GM23338 (cell line): ENCODE data around the gene OLFML2A. TPM values are rescaled to one million over a fixed set of nuclear protein-coding genes. Genes with fewer than 3 reads are reported as not detected.

Experiments used
- ATAC-seq: fragments of 200-7000 bp; cut with Tn5 transposase; 3 replicates; pipeline ENCODE4 v1.9.1; 2020
- DNase-seq: peaks from one replicate; pipeline ENCODE4 v3.0.0-alpha.2; 2015; ENCODE audit warnings: low spot score
- H2AFZ ChIP-seq: fragments of 200-600 bp; sonication (generic); 2 replicates; pipeline ENCODE4 v1.8.0; 2016; ENCODE audit warnings: antibody characterized with exemption, mild to moderate bottlenecking, moderate library complexity
- H3F3A ChIP-seq: fragments of 200-600 bp; sonication (generic); replicated peaks from 2 replicates; pipeline ENCODE4 v1.8.0; 2017; ENCODE audit warnings: antibody characterized with exemption, mixed run types, low read depth
- H3K27ac ChIP-seq: fragments of 200-600 bp; sonication (generic); 2 replicates; pipeline ENCODE4 v1.6.1; 2016; ENCODE audit warnings: low read depth
- H3K27me3 ChIP-seq: fragments of 200-600 bp; sonication (generic); 2 replicates; pipeline ENCODE4 v1.8.0; 2016; ENCODE audit warnings: mild to moderate bottlenecking, mixed run types, moderate library complexity; ENCODE audit not compliant: insufficient read depth
- H3K36me3 ChIP-seq: fragments of 200-600 bp; sonication (generic); 2 replicates; pipeline ENCODE4 v1.8.0; 2016; ENCODE audit warnings: mild to moderate bottlenecking; ENCODE audit not compliant: insufficient read depth
- H3K4me1 ChIP-seq: fragments of 200-600 bp; sonication (generic); 2 replicates; pipeline ENCODE4 v1.8.0; 2016; ENCODE audit warnings: mild to moderate bottlenecking, moderate library complexity; ENCODE audit not compliant: insufficient read depth
- H3K4me2 ChIP-seq: fragments of 200-600 bp; sonication (generic); 2 replicates; pipeline ENCODE4 v1.7.1; 2017; ENCODE audit warnings: mixed run types
- H3K4me3 ChIP-seq: fragments of 200-600 bp; sonication (generic); 2 replicates; pipeline ENCODE4 v1.6.1; 2016; ENCODE audit warnings: mixed run types
- H3K79me2 ChIP-seq: fragments of 200-600 bp; sonication (generic); replicated peaks from 2 replicates; pipeline ENCODE4 v1.8.0; 2017; ENCODE audit warnings: mild to moderate bottlenecking; ENCODE audit not compliant: insufficient read depth
- H3K9me2 ChIP-seq: fragments of 200-600 bp; sonication (generic); 2 replicates; pipeline ENCODE4 v1.8.0; 2017; ENCODE audit not compliant: insufficient read depth
- H4K20me1 ChIP-seq: fragments of 200-600 bp; sonication (generic); replicated peaks from 2 replicates; pipeline ENCODE4 v1.8.0; 2017; ENCODE audit warnings: mild to moderate bottlenecking; ENCODE audit not compliant: insufficient read depth
- H3K27ac Mint-ChIP-seq: 2 replicates; pipeline ENCODE4 v1.8.0; 2020; ENCODE audit warnings: inconsistent platforms, mild to moderate bottlenecking, moderate library complexity, mixed read lengths
- H3K27me3 Mint-ChIP-seq: 3 replicates; pipeline ENCODE4 v1.8.0; 2022; ENCODE audit warnings: low read depth, mild to moderate bottlenecking, moderate library complexity, mixed read lengths, inconsistent platforms; ENCODE audit not compliant: insufficient read depth, poor library complexity
- H3K36me3 Mint-ChIP-seq: 3 replicates; pipeline ENCODE4 v1.8.0; 2021; ENCODE audit warnings: low read depth, mild to moderate bottlenecking, inconsistent platforms, moderate library complexity, mixed read lengths
- H3K4me1 Mint-ChIP-seq: 3 replicates; pipeline ENCODE4 v1.8.0; 2020; ENCODE audit warnings: mild to moderate bottlenecking, inconsistent platforms, mixed read lengths
- H3K4me3 Mint-ChIP-seq: 3 replicates; pipeline ENCODE4 v1.8.0; 2021; ENCODE audit warnings: moderate library complexity, mild to moderate bottlenecking, inconsistent platforms, mixed read lengths
- H3K9me3 Mint-ChIP-seq: 3 replicates; pipeline ENCODE4 v1.8.0; 2020; ENCODE audit warnings: moderate library complexity, mild to moderate bottlenecking, inconsistent platforms, mixed read lengths
- CREB1 ChIP-seq: fragments of 250-450 bp; sonication (Bioruptor Pico); IDR thresholded peaks from 2 replicates; pipeline ENCODE4 v1.5.0; 2020; ENCODE audit warnings: low read depth, mild to moderate bottlenecking, moderate library complexity
- EZH2 ChIP-seq: fragments of 200-600 bp; sonication (generic); IDR thresholded peaks from one replicate; pipeline ENCODE4 v1.8.0; 2017; ENCODE audit warnings: antibody characterized with exemption, mild to moderate bottlenecking, low read depth; ENCODE audit not compliant: unreplicated experiment
- EZH2phosphoT487 ChIP-seq: fragments of 200-600 bp; sonication (generic); IDR thresholded peaks from one replicate; pipeline ENCODE4 v1.8.1; 2018; ENCODE audit warnings: antibody characterized with exemption; ENCODE audit not compliant: unreplicated experiment
- JUNB ChIP-seq: IDR thresholded peaks from one replicate; pipeline ENCODE4 v1.6.1; 2016; ENCODE audit warnings: antibody characterized with exemption; ENCODE audit not compliant: unreplicated experiment
- NANOG ChIP-seq: IDR thresholded peaks from 2 replicates; pipeline ENCODE4 v1.6.1; 2016; ENCODE audit warnings: antibody characterized with exemption, borderline replicate concordance
- POLR2AphosphoS5 ChIP-seq: IDR thresholded peaks from 2 replicates; pipeline ENCODE4 v1.6.1; 2016; ENCODE audit warnings: antibody characterized with exemption, low read depth
- REST ChIP-seq: IDR thresholded peaks from one replicate; pipeline ENCODE4 v1.6.1; 2018; ENCODE audit warnings: antibody characterized with exemption; ENCODE audit not compliant: unreplicated experiment
- STAT1 ChIP-seq: IDR thresholded peaks from one replicate; pipeline ENCODE4 v1.6.1; 2016; ENCODE audit warnings: antibody characterized with exemption; ENCODE audit not compliant: unreplicated experiment
- ZNF114 ChIP-seq: fragments of 250-450 bp; sonication (Bioruptor Pico); IDR thresholded peaks from 2 replicates; pipeline ENCODE4 v1.5.0; 2020; ENCODE audit warnings: mild to moderate bottlenecking, moderate library complexity
- ZNF331 ChIP-seq: fragments of 250-450 bp; sonication (Bioruptor Pico); IDR thresholded peaks from 2 replicates; pipeline ENCODE4 v1.5.0; 2020; ENCODE audit warnings: low read depth, mild to moderate bottlenecking, moderate library complexity
- ZNF462 ChIP-seq: fragments of 250-450 bp; sonication (Bioruptor Pico); IDR thresholded peaks from 2 replicates; pipeline ENCODE4 v1.5.0; 2020; ENCODE audit warnings: mild to moderate bottlenecking, moderate library complexity
- polyA plus RNA-seq: library from polyadenylated mRNA; unstranded; fragments of >200 nt; fragmentation: Nextera tagmentation; extraction: Ambion mirVana; gene quantifications from 2 replicates; pipeline ENCODE4 v1.2.1, GENCODE V29; 2016
- total RNA-seq: library from RNA; depleted of rRNA; stranded (reverse); fragments of >200 nt; shearing (Covaris generic); gene quantifications from 2 replicates; pipeline ENCODE4 v1.2.3, GENCODE V29; 2014
- TF ChIP-seq, protein P1 (sequence below), 2 experiments: fragments of 200-600 bp in 1 of 2; sonication (generic) in 1 of 2; conservative IDR thresholded peaks; 2 replicates each; pipeline versions ENCODE4 v1.5.1 to v1.6.1; 2016 to 2017; ENCODE audit warnings: antibody characterized with exemption in 2 of 2, low read depth in 2 of 2, mild to moderate bottlenecking in 2 of 2, moderate library complexity in 1 of 2
- TF ChIP-seq, protein P2 (sequence below): IDR thresholded peaks from 2 replicates; pipeline ENCODE4 v1.6.1; 2016; ENCODE audit warnings: antibody characterized with exemption

Gene OLFML2A
- total and polyA plus RNA-seq, 2 experiments from 2014 or later, result 1.1 to 6.7 TPM

DNA sequence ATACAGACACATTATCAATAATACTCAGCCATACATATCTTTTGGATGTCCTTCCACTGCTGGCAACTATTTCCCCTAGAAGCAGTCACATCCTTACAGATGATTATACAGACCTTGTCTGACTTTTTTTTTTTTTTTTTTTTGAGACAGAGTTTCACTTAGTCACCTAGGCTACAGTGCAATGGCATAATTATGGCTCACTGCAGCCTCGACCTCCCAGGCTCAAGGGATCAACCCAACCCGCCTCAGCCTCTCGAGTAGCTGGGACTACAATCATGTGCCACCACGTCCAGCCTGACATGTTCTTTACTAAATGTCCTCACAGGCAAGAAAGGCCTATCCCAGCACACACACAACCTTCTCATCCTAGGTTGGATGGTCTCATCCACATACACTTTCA is 29.9 kb upstream of the OLFML2A start:
- H3K9me2 ChIP-seq, result no peaks in the 10 kb centered on the region
- peaks cover 5% of the 10 kb centered on the region; the same call in 1 of the 2 replicates for H3K4me1 ChIP-seq
- Mint-ChIP-seq H3K36me3 (no peaks in the 10 kb centered on the region), H3K4me1 (peaks cover 47% of the 10 kb centered on the region), H3K27ac (no peak overlapping the region), H3K27me3 (peaks cover 2% of the 10 kb centered on the region), H3K9me3 (no peaks in the 10 kb centered on the region), H3K4me3 (no peak overlapping the region)
- H3K4me3 ChIP-seq, result no peak overlapping the region
- no peak overlapping the region for H2AFZ ChIP-seq
- no peaks in the 10 kb centered on the region for H3F3A ChIP-seq
- DNase-seq (no peak), ATAC-seq (no peak)
- H4K20me1 ChIP-seq, result peaks cover 10% of the 10 kb centered on the region
- no peak for TF ChIP-seq REST
- TF ChIP-seq, protein P1, sequence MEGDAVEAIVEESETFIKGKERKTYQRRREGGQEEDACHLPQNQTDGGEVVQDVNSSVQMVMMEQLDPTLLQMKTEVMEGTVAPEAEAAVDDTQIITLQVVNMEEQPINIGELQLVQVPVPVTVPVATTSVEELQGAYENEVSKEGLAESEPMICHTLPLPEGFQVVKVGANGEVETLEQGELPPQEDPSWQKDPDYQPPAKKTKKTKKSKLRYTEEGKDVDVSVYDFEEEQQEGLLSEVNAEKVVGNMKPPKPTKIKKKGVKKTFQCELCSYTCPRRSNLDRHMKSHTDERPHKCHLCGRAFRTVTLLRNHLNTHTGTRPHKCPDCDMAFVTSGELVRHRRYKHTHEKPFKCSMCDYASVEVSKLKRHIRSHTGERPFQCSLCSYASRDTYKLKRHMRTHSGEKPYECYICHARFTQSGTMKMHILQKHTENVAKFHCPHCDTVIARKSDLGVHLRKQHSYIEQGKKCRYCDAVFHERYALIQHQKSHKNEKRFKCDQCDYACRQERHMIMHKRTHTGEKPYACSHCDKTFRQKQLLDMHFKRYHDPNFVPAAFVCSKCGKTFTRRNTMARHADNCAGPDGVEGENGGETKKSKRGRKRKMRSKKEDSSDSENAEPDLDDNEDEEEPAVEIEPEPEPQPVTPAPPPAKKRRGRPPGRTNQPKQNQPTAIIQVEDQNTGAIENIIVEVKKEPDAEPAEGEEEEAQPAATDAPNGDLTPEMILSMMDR (conservative IDR thresholded peaks at IDR 0.05; ENCODE audit: low read depth in 2 of 2), result no peak
- TF ChIP-seq STAT1, result no peak
- TF ChIP-seq EZH2phosphoT487, result no peak
- no peak for TF ChIP-seq NANOG
- no peak for TF ChIP-seq JUNB
- TF ChIP-seq ZNF114 (CRISPR knock-in tag), result no peak
- TF ChIP-seq ZNF331 (CRISPR knock-in tag), result no peak
- TF ChIP-seq, protein P2, sequence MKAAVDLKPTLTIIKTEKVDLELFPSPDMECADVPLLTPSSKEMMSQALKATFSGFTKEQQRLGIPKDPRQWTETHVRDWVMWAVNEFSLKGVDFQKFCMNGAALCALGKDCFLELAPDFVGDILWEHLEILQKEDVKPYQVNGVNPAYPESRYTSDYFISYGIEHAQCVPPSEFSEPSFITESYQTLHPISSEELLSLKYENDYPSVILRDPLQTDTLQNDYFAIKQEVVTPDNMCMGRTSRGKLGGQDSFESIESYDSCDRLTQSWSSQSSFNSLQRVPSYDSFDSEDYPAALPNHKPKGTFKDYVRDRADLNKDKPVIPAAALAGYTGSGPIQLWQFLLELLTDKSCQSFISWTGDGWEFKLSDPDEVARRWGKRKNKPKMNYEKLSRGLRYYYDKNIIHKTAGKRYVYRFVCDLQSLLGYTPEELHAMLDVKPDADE, result no peak
- no peak for TF ChIP-seq POLR2AphosphoS5
- no peak for TF ChIP-seq EZH2
- TF ChIP-seq ZNF462, result no peak
- no peak for TF ChIP-seq CREB1 (CRISPR knock-in tag)
- H3K27ac ChIP-seq, result no peak overlapping the region
- H3K4me2 ChIP-seq, result no peak overlapping the region
- no peaks in the 10 kb centered on the region for H3K36me3 ChIP-seq
- no peaks in the 10 kb centered on the region for H3K27me3 ChIP-seq
- peaks cover 93% of the 10 kb centered on the region for H3K79me2 ChIP-seq
